ENCODE results near the gene SDR9C7. TPM values are rescaled to one million over a fixed set of nuclear protein-coding genes. Genes with fewer than 3 reads are reported as not detected.

Gene SDR9C7
- total and polyA plus RNA-seq, 2 of the 8 experiments (the other 6 are each of a cell fraction or from before 2014, with no cell fraction given), result 0.11 TPM; not detected in 1

GRCh38 chr12:56921346-56921745 is 12.9 kb downstream of the SDR9C7 start:
- Histone ChIP-seq H2BK120ac (replicated peaks; ENCODE audit: low read depth, low read length) (no peak overlapping the region), H3K14ac (ENCODE audit: insufficient read length) (no peak overlapping the region), H3K27ac (ENCODE audit: low read depth, low read length) (no peak overlapping the region), H3K9me3 (ENCODE audit: insufficient read depth in 2 of 2, low read depth in 1 of 2, low read length in 1 of 2) (no peaks in the 10 kb centered on the region), H2BK5ac (ENCODE audit: low read depth, low read length) (no peak overlapping the region), H3K4me1 (replicated peaks in 1 of 4; ENCODE audit: control insufficient read depth in 3 of 4, insufficient read depth in 4 of 4, low read length in 3 of 4) (no peaks in the 10 kb centered on the region), H3K4me2 (ENCODE audit: insufficient read depth in 1 of 2, low read depth in 2 of 2, low read length in 2 of 2) (no peak overlapping the region), H4K20me1 (replicated peaks in 1 of 2; ENCODE audit: control insufficient read depth in 1 of 2, insufficient read depth in 2 of 2, low read length in 2 of 2) (no peaks in the 10 kb centered on the region), H3K27me3 (replicated peaks in 1 of 4; ENCODE audit: control insufficient read depth in 3 of 4, extremely low read depth in 1 of 4, insufficient read depth in 3 of 4, low read length in 3 of 4) (no peaks in the 10 kb centered on the region), H2AFZ (ENCODE audit: low read length) (no peak overlapping the region), H3K23ac (ENCODE audit: insufficient read length) (no peak overlapping the region), H3K4me3 (ENCODE audit: extremely low read depth in 1 of 4, insufficient read depth in 2 of 4, low read depth in 3 of 4, low read length in 4 of 4) (no peak overlapping the region), H3K36me3 (ENCODE audit: control insufficient read depth in 2 of 4, insufficient read depth in 4 of 4, low read length in 3 of 4) (no peaks in the 10 kb centered on the region), H4K91ac (replicated peaks; ENCODE audit: insufficient read length, low read length) (no peak overlapping the region), H3K9ac (replicated peaks in 1 of 4; ENCODE audit: extremely low read depth in 1 of 4, low read depth in 3 of 4, low read length in 3 of 4) (no peak overlapping the region), H2BK12ac (ENCODE audit: low read depth, low read length) (no peak overlapping the region), H2BK15ac (ENCODE audit: low read length) (no peak overlapping the region), H3K4ac (replicated peaks; ENCODE audit: insufficient read length, low read depth, low read length) (no peak overlapping the region), H3K79me1 (ENCODE audit: low read depth, low read length) (no peaks in the 10 kb centered on the region), H4K8ac (ENCODE audit: extremely low read depth, insufficient read depth, low read length) (no peak overlapping the region), H3K56ac (replicated peaks; ENCODE audit: insufficient read length, low read depth, low read length) (no peak overlapping the region), H2AK5ac (ENCODE audit: low read depth, low read length) (no peak overlapping the region), H3K18ac (ENCODE audit: extremely low read depth, low read length) (no peak overlapping the region), H3K79me2 (ENCODE audit: control insufficient read depth in 1 of 2, insufficient read depth in 2 of 2, low read length in 2 of 2) (no peaks in the 10 kb centered on the region), H2BK20ac (ENCODE audit: low read length) (no peak overlapping the region), H3K23me2 (ENCODE audit: low read depth, low read length) (no peaks in the 10 kb centered on the region), H4K5ac (ENCODE audit: insufficient read length, low read depth, low read length) (no peak overlapping the region)
- TF ChIP-seq TAF7 (optimal IDR thresholded peaks at IDR 0.05; ENCODE audit: borderline replicate concordance, low read depth, low read length), result no peak
- TF ChIP-seq CHD2 (IDR thresholded peaks at IDR 0.05; ENCODE audit: low read length), result no peak
- no peak for TF ChIP-seq NRF1 (IDR thresholded peaks at IDR 0.05; ENCODE audit: low read depth, low read length)
- no peak for TF ChIP-seq GABPA (IDR thresholded peaks at IDR 0.05; ENCODE audit: borderline replicate concordance, insufficient read depth, low read length)
- TF ChIP-seq YY1 (IDR thresholded peaks at IDR 0.05; ENCODE audit: low read depth, low read length), result no peak
- ChIA-PET CTCF (ENCODE audit: partially characterized antibody) (interaction anchor here (0.8 kb wide), 1 partner anchor 13 kb away, joined by 3 read pairs; the partner anchor contains the start of gene SDR9C7), POLR2A (ENCODE audit: partially characterized antibody) (interaction anchor here (0.9 kb wide), 1 partner anchor 11 kb away, joined by 3 read pairs; no protein-coding TSS in a partner anchor)
- FAIRE-seq, result no peak
- 92% methylated on average over 1 of the region's 1 CpG; no CpG with 5 or more reads in 1 of the 2 experiments for WGBS, 2 experiments (ENCODE audit: extremely low coverage in 1 of 2, insufficient coverage in 1 of 2, insufficient read length in 1 of 2, insufficient replicate concordance in 2 of 2, low coverage in 1 of 2, low lambda C conversion rate in 2 of 2, missing lambda C conversion rate in 1 of 2)
- DNase-seq (ENCODE audit: low read depth in 1 of 2, low spot score in 2 of 2), result no peak

Measured in H1 (cell line).